Tongue (tissue), 1 donor: ENCODE measurements around the gene FOXL1. TPM values are rescaled to one million over a fixed set of nuclear protein-coding genes. Genes with fewer than 3 reads are reported as not detected.

ENCODE experiments used
- total RNA-seq: library from RNA; depleted of rRNA; stranded (reverse); fragments of >200 nt; gene quantifications from one replicate; pipeline ENCODE4 v1.2.3, GENCODE V29; 2014

The FOXL1 gene
- total RNA-seq, 1 donor from 2014 or later = 1.8 TPM

Other genes starting within 250 kb of the FOXL1 start
- 3.6 TPM for gene FOXF1, start 68.0 kb upstream of the FOXL1 start, total RNA-seq
- 15.7 TPM for gene MTHFSD, start 23.3 kb upstream of the FOXL1 start, total RNA-seq
- gene FOXC2, start 11.7 kb upstream of the FOXL1 start, total RNA-seq = 1.0 TPM